ENCODE results near the gene PGM1. TPM values are rescaled to one million over a fixed set of nuclear protein-coding genes. Genes with fewer than 3 reads are reported as not detected.

The PGM1 gene
- total and polyA plus RNA-seq, 2 of the 13 experiments (the other 11 are each of a cell fraction or from before 2014, with no cell fraction given) = 51.6 to 105 TPM

DNA sequence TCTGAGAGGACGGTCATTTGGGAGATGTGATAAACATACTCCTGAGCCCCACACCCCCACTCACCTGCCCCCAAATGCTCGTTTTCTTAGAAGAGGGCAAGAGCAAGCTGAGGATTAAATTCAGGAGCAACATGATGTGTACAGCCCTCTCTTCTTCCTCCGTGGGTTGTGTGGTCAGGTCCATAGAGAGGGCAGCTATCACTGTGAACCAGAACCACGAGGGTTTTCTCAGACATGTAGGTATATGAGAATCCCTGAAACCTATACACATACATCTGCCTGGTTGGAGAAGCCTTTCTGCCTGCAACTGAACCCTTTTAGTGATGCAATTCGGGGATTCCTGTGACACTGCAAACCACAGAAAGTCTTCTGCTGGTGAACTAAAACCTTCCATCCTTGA lies 38.9 kb downstream of the PGM1 start:
- H3K4me3 ChIP-seq (replicated peaks in 1 of 3; ENCODE audit: insufficient read depth in 1 of 3, low read depth in 2 of 3, low read length in 3 of 3) = no peak overlapping the region
- 88% methylated on average over 5 of the region's 5 CpGs for WGBS (ENCODE audit: low lambda C conversion rate)
- H4K20me1 ChIP-seq (ENCODE audit: insufficient read depth, low read length) = no peaks in the 10 kb centered on the region
- H2AFZ ChIP-seq (ENCODE audit: low read length) = no peak overlapping the region
- H3K4me2 ChIP-seq (ENCODE audit: low read depth, low read length) = no peak overlapping the region
- intact Hi-C loops (cut with micrococcal nuclease; ENCODE audit: unreplicated experiment) (no loop called here), in situ Hi-C loops (cut with HindIII; ENCODE audit: extremely low pct_ligation_motif_present, low pct_unique_long_range_greater_than_20kb) (no loop called here)
- H3K36me3 ChIP-seq (replicated peaks in 1 of 2; ENCODE audit: control insufficient read depth in 1 of 2, insufficient read depth in 2 of 2, low read length in 2 of 2) = peaks cover 30 to 77% of the 10 kb centered on the region in 2 experiments
- POLR2A ChIA-PET = no interaction called here
- peaks cover 8% of the 10 kb centered on the region for H3K79me2 ChIP-seq (ENCODE audit: insufficient read depth, low read length)
- no peak for DNase-seq (ENCODE audit: low spot score)
- FAIRE-seq = no peak
- peaks cover 44% of the 10 kb centered on the region for H3K4me1 ChIP-seq (ENCODE audit: insufficient read depth, low read length)
- H3K9me3 ChIP-seq (ENCODE audit: low read length) = no peaks in the 10 kb centered on the region
- no peaks in the 10 kb centered on the region for H3K27me3 ChIP-seq (ENCODE audit: control insufficient read depth in 1 of 2, insufficient read depth in 2 of 2, low read length in 2 of 2)
- H3K27ac ChIP-seq (ENCODE audit: extremely low read length, insufficient read depth, low read length) = no peak overlapping the region
- no peak overlapping the region for H3K9ac ChIP-seq (ENCODE audit: insufficient read depth, low read depth, low read length)
- no peak for ATAC-seq
- CTCF ChIA-PET (ENCODE audit: low intra/inter-chr PET ratio, low total read pairs) = no interaction called here
- BruUV-seq (replicated peaks) = no TSS peak
- TF ChIP-seq ZNF431 (CRISPR knock-in tag; IDR thresholded peaks at IDR 0.05; ENCODE audit: borderline replicate concordance, low read depth) = no peak
- no peak for TF ChIP-seq ZNF292 (CRISPR knock-in tag; IDR thresholded peaks at IDR 0.05; ENCODE audit: borderline replicate concordance, low read depth)
- TF ChIP-seq MLX (CRISPR knock-in tag; IDR thresholded peaks at IDR 0.05) = no peak
- TF ChIP-seq TERF1 (CRISPR knock-in tag; IDR thresholded peaks at IDR 0.05) = no peak
- TF ChIP-seq EEA1 (CRISPR knock-in tag; IDR thresholded peaks at IDR 0.05; ENCODE audit: borderline replicate concordance) = no peak
- TF ChIP-seq ZNF260 (CRISPR knock-in tag; IDR thresholded peaks at IDR 0.05; ENCODE audit: borderline replicate concordance, low read depth) = no peak
- TF ChIP-seq ZBTB40 (IDR thresholded peaks at IDR 0.05) = no peak
- TF ChIP-seq ZBTB40 (CRISPR knock-in tag; IDR thresholded peaks at IDR 0.05) = no peak

All from HepG2 (cell line).